Adrenal gland (tissue), 5 donors: ENCODE data around the gene S1PR1.

ENCODE experiments used
- POLR2A ChIP-seq, 2 donors: fragments of 450-650 bp; IDR thresholded peaks; one replicate each; pipeline ENCODE4 v1.6.1; 2017; ENCODE audit warnings: antibody characterized with exemption in 2 of 2, mild to moderate bottlenecking in 2 of 2, moderate library complexity in 1 of 2
- TF ChIP-seq, protein P1 (sequence below), 6 experiments: fragments of 450-650 bp in 4 of 6; fragments of 200-600 bp in 2 of 6; sonication (generic) in 1 of 6; IDR thresholded peaks; 1 replicate in 5 of 6; 2 replicates in 1 of 6; pipeline versions ENCODE4 v1.5.1 to v1.8.0; 2016 to 2021; ENCODE audit warnings: antibody characterized with exemption in 6 of 6, mild to moderate bottlenecking in 2 of 6, moderate library complexity in 1 of 6
- donor health status: DM: no; HTN: no; CAD: no.

DNA sequence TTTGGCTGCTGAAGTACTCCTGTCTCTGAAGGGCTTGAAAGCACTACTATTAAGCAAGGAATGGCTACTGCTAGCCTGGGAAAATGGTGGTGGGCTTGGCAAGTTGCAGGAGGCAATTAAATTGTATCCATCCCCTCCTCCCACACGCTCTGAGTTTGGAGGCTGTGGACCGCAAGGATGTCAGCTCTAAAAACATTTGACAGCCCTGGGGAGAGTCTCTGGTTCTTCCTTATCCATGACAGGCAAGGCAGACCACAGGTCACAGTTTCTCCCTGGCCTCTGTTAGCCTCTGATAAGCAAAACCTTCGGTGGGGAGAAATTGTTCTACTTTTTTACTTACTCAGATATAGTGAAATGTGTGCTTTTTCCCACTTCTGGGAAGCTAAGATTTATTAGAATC lies 46.6 kb downstream of the S1PR1 start:
- TF ChIP-seq, protein P1, sequence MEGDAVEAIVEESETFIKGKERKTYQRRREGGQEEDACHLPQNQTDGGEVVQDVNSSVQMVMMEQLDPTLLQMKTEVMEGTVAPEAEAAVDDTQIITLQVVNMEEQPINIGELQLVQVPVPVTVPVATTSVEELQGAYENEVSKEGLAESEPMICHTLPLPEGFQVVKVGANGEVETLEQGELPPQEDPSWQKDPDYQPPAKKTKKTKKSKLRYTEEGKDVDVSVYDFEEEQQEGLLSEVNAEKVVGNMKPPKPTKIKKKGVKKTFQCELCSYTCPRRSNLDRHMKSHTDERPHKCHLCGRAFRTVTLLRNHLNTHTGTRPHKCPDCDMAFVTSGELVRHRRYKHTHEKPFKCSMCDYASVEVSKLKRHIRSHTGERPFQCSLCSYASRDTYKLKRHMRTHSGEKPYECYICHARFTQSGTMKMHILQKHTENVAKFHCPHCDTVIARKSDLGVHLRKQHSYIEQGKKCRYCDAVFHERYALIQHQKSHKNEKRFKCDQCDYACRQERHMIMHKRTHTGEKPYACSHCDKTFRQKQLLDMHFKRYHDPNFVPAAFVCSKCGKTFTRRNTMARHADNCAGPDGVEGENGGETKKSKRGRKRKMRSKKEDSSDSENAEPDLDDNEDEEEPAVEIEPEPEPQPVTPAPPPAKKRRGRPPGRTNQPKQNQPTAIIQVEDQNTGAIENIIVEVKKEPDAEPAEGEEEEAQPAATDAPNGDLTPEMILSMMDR (IDR thresholded peaks at IDR 0.05): no peak
- TF ChIP-seq POLR2A (IDR thresholded peaks at IDR 0.05): no peak
